PFSK-1 (cell line): Measurements from ENCODE around the gene FGF14.

Source experiments
- FOXP2 ChIP-seq: optimal IDR thresholded peaks from 2 replicates; pipeline ENCODE3; 2011; ENCODE audit warnings: borderline replicate concordance, control low read depth, inconsistent platforms; ENCODE audit not compliant: insufficient read depth; ENCODE audit errors: extremely low read length, extremely low read depth
- POLR2AphosphoS5 ChIP-seq: IDR thresholded peaks from 2 replicates; pipeline ENCODE4 v1.6.1; 2012; ENCODE audit warnings: low read depth, mild to moderate bottlenecking, control low read depth, low read length, moderate library complexity
- REST ChIP-seq, 2 experiments: IDR thresholded peaks; 2 replicates each; pipeline versions ENCODE4 v1.6.1 to v1.8.0; 2011 to 2012; ENCODE audit warnings: low read depth in 2 of 2, low read length in 2 of 2, control low read depth in 1 of 2, inconsistent platforms in 1 of 2, mild to moderate bottlenecking in 1 of 2, moderate library complexity in 1 of 2; ENCODE audit not compliant: insufficient read depth in 1 of 2
- SIN3A ChIP-seq: IDR thresholded peaks from 2 replicates; pipeline ENCODE4 v1.6.1; 2012; ENCODE audit warnings: mild to moderate bottlenecking, low read length, moderate library complexity, borderline replicate concordance; ENCODE audit not compliant: insufficient read depth
- TAF1 ChIP-seq: IDR thresholded peaks from 2 replicates; pipeline ENCODE4 v1.6.1; 2012; ENCODE audit warnings: low read length, control low read depth, borderline replicate concordance; ENCODE audit not compliant: insufficient read depth

FGF14 gene

GRCh38 chr13:101868585-101869469, 533.0 kb downstream of the FGF14 start:
- no peak for TF ChIP-seq POLR2AphosphoS5
- TF ChIP-seq SIN3A, result no peak
- no peak for TF ChIP-seq FOXP2
- TF ChIP-seq TAF1, result no peak
- TF ChIP-seq REST (IDR thresholded peaks at IDR 0.05; ENCODE audit: insufficient read depth in 1 of 2, low read depth in 2 of 2, low read length in 2 of 2), result no peak

- TF ChIP-seq FOXP2 (no peak), SIN3A (no peak), REST (IDR thresholded peaks at IDR 0.05; ENCODE audit: insufficient read depth in 1 of 2, low read depth in 2 of 2, low read length in 2 of 2) (no peak), POLR2AphosphoS5 (no peak), TAF1 (no peak)
Observed at GRCh38 chr13:101866889-101867581, 534.8 kb downstream of the FGF14 start.

- no peak for TF ChIP-seq POLR2AphosphoS5
- TF ChIP-seq FOXP2, result no peak
Observed at GRCh38 chr13:101858860-101859259, 543.0 kb downstream of the FGF14 start.

GRCh38 chr13:101846701-101847100, 555.1 kb downstream of the FGF14 start:
- TF ChIP-seq TAF1 (no peak), REST (IDR thresholded peaks at IDR 0.05; ENCODE audit: insufficient read depth in 1 of 2, low read depth in 2 of 2, low read length in 2 of 2) (no peak), SIN3A (no peak), POLR2AphosphoS5 (no peak), FOXP2 (no peak)

GRCh38 chr13:101846249-101846648, 555.6 kb downstream of the FGF14 start:
- TF ChIP-seq FOXP2 (no peak), REST (IDR thresholded peaks at IDR 0.05; ENCODE audit: insufficient read depth in 1 of 2, low read depth in 2 of 2, low read length in 2 of 2) (no peak), POLR2AphosphoS5 (no peak), SIN3A (no peak), TAF1 (no peak)
